NCI-H2196 (cell line): Measurements from ENCODE around the gene ULBP1.
"Not testable (repeated sequence)": the region's sequence is repeated elsewhere in the genome, so short reads cannot be mapped to it uniquely, and the experiment has no call there.

Experiments used
- DNase-seq: peaks from one replicate; lab custom pipeline; 2025; ENCODE audit not compliant: unreplicated experiment; lab: John Stamatoyannopoulos, UW

ULBP1 gene

DNA sequence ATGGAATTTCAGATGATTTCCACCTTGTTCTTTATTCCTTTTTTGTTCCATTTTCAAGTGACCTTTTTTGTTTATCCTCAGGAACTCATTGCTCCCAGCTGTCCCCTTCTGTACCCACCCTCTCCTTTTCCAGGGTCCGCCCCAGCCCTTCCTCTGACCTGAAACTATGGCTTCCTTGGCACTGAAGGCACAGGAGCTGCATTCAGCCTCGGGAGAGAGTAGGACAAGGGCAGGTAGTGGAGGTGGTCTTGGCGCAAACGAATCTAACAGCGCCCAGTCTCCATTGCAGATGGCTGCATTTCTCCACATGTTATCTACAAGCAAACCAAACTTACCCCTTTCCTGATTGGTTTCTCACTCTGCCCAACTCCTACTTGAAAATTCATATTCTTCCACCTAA, 30.7 kb upstream of the ULBP1 start:
- DNase-seq, result no peak

DNA sequence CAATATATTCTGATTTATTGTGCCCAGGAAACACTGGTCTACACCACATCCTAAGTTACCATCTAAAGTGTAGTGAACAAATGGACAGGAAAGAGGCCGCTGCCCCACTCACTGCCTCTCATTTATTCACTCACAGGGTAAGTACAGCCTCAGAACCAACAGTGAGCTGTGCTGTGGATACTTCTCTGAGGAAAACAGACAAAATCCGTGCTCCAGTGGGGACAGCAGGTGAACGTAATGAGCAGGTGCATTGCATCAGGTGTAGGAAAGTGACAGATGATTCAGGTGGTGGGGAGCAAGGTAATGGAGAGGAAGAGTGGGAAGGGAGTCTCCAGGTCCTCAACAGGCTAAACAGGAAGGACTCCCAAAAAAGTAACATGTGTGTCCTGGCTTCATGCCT, 30.3 kb upstream of the ULBP1 start:
- DNase-seq, result no peak

DNA sequence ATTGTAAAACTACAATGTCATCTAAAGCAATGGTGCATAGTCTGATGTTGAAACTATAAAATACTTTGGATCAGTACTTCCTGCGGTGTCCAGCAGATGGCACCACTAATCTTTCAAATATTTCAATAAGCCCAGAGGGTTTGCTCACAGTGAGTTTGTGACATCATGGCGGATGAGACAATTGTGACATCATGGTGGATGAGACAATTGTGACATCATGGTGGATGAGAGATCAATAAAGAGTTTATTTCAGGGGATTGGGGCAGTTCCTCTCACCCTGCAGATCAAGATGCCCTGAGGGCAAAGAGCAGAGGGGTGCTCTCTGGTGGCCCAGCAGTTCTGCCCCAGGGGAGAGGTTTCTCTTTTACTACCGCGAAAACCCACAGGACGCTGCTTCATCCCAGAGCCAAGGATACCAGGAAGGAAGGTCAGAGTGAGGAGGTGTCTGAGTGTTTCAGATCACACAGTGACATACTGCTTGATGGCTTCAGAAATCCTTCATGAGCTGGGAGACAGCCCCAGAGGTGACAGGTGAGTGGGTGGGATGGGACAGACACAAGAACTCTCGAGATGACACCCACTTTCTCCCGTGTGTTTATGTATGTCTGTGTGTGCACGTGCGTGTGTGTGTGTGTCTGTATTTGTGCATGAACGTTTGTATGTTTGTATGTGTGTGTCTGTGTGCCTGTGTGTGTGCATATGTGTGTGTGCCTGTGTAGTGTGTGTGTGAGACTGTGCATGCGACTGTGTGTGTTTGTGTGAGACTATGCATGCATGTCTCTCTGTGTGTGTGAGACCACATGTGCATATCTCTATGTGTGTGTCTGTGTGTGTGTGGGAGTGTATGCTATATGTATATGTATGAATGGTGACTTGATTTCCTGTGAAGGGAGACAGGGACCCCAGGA, 29.2 kb upstream of the ULBP1 start:
- peak; percentile 88 for DNase-seq

DNA sequence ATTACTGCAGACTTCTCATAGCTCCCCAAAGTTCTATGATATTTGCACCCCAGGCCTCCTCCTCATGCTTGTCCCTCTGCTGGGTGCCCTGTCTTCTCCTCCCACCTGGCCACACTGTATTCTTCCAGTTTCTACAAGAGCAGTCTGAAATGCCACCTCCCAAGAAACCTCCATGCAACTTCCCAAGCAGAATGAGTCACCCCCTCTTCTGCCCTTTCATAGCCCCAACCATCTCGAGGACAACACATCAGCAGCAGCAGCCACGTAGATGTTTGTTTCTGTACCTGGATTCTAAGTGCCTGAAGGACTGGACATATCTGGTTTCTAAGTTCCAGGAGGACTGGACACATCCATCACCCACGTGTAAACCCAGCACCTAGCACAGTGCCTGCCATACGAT, 28.5 kb upstream of the ULBP1 start:
- DNase-seq, result no peak

DNA sequence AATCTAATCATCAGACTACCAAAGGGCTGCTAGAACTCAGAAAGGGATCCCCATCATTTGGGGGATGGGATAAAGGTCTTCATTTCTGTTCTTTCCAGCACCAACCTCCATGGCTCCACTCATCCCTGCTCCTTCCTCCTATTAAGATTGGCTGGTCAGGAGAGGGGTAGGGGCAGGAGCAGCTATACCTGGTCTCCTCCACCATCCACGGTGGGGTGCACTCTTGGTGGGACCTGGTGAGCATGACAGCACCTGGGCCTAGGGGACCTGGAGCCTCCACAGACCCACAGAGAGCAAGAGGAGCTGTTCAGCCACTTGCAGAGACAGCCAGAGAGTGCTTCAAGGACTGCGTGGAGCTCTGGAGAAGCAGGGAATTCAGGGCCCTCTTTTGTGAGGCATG, 28.1 kb upstream of the ULBP1 start:
- no peak for DNase-seq

DNA sequence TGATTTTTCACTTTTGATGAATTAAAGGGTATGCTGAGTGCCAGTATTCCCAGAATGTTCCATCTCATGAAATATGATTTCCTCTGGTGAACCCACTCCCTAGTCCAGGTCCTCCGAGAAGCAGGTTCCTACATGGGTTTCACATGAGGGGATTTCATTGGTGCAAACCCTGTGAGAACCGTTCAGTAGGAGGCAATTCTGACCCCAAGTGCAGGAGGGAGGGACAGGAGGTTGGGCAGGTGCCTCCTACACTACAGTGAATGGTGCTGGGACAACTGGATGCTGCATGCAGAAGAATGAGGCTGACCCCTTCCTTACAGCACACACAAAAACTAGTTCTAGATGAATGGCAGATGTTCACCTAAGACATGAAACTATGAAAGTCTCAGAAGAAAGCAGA, 27.0 kb upstream of the ULBP1 start:
- DNase-seq, result no peak

DNA sequence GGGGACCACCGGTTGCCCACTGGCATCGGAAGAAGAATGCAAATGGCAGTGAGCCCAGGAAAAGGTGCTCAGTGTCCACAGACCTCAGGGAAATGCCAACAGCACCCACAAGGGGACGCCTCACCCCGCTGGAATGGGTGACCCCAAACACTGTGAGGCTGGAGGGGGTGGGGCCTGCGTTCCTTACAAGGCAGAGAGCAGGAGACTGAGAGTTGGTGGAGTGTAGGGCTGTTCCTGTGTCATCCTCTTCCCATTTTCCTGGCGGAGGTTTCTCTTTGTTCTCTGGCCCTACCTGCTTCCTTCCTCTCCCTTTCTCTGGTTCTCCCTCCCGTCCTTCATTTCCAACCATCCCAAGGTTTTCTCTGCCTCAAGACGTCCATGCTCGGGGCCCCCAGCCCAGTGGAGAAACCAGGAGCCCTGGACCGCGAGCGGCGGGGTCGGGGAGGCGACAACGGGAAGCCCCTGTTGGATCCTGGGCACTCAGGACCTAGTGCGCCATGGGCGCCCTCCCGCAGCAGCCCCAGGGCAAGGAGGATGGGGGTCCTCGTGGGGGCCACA, 25.7 kb upstream of the ULBP1 start:
- DNase-seq, result not testable (repeated sequence)

DNA sequence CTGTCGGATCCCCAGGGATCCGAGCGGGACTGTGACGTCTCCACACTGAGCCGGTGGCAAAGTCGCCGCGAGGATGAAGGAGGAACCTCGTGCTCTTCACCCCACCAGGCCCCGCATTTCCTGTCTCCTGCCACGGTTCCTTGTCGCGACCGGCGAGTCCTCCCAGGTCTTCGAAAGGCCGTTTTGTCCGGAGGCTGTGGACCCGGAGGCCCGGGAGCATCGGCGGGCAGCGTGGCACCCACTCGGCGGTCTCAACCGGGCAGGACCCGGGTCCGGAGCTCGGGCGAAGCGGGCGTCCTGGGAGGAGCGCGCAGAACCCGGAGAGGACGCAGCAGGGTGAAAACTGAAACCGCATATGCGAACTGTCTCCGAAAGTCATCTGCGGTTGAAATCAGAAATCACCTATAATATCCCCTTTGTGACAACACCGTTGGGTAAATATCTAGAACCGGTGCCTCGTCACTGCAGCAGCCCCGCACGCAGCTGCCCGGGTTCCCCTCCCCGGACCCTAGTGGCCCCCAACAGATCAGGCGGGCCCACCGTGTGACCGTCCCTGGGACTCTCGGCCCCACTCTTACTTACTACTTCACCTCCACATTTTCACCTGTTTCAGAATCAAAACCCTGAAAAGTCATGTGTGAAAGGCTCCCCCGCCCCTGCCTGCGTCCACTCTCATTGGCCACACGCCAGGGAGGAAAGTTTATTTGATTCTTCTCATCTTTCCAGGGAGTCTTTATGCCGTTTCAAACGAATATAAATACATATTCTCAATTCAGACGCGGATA, 25.0 kb upstream of the ULBP1 start:
- no peak for DNase-seq

DNA sequence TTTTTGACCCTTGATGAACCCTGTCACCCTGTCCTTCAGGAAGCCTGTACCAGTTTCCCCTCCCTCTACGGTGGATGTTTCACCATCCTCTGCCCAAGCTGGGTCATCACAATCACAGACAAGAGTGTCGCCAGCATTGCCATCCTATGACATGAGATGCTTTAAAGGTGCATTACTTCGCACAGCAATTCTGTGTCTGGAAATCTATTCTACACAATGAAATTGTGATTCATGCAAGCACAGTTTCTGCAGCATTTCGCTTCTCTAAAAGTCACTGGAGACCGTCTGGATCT, 24.4 kb upstream of the ULBP1 start:
- DNase-seq, result no peak

DNA sequence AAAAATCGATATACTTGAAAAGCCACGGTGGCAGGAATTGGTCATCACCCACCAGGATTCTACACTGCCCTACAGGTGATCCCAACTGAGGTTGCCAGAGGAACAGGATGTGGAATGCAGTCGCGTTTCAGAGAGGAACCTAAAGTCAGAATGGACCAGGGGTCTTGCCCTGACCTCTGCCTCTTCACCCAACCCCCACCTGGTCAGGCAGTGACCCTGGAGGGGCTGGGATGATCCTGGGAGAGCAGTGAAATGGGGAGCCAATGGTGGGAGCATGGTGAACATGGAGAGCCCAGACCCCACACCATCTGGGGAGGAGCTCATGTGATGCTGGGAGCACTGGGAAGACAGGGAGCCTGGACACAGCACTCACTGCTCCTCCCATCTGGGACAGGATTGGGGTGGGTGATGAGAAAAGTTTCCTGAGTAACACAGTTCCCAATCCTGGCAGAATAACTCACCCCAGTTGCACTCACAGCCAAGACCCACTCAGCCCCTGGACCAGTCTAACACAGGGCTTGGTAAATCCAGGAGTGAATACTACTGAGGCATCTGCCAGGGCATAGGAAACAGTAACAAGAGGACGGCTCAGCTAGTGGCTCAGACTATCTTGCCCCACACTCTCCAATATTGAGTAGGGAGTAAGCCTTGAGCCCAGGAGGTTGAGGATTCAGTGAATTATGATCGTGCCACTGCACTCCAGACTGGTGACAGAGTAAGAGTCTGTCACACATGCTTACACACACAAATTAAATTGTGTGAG, 23.7 kb upstream of the ULBP1 start:
- no peak for DNase-seq

DNA sequence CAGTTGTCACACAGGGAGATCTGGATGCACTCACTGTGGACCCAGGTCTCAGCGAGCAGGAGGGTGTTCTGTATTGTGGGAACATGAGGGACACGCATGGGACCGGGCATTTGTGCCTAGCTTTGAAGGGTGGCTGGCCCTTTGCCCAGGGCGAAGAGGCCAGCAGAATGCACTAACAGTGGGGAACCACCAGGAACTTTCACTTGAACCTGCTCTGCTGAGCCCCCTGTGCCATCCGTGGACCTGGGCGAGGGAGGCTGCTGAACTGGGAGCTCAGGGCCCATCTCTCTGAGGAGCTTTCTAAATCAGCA, 23.1 kb upstream of the ULBP1 start:
- DNase-seq, result no peak

DNA sequence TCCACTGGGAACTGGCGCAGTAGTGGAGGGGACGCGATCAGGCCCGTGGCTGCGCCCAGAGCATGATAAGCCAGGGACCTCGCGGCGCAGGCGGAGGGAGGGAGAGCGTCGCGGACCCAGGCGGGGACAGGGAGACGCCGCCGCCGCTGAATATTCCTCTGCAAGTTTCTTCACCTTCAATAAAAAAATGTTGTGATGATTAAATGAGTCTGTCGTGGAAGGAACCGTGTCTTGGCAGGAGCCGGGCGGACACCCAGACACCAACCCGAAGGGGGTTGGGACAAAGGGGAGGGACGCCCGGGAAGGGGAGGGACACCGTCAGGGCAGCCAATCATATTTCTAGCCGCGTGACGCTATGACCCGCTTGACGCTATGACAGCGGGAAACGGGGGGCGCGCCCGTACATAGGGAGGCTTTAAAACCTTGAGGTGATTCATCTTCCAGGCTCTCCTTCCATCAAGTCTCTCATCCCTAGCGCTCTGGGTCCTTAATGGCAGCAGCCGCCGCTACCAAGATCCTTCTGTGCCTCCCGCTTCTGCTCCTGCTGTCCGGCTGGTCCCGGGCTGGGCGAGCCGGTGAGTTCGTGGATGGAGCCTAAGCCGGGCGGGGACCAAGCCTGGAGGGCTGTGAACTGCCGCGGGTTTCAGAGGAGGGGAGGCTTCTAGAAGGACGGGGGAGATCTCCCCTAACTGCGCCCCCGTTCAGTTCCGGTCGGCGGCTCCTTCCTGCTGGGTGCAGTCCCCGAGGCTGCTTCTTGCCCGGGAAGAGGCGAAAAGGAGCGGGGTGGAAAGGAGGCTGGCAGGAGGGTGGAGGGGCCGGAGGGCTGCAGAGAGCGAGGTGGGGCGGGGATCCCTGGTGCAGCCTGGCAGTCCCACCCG, 21.9 kb upstream of the ULBP1 start, which contains the start of gene ULBP2:
ULBP2 (plus strand) TSS at position 432 of the 878 bp plus-strand sequence; CDS start at position 491, 59 bp downstream.
- DNase-seq, result peak; percentile 70

DNA sequence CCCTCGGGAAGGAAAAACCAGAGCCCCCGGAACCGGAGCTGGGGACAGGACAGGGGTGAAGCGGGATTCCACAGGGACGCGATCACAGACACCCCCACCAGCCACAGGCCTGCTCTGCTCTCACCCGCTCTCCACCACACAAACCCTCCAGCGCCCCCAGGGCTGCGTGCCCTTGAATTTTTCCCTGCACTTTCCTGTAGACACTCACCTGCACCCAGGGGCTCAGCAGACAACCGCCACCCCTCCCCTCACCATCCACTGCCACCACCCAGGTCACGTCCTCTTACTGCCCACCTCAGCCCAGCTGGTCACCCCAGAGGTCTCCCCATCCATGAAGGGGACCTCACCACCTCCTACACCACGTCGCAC, 21.3 kb upstream of the ULBP1 start:
- DNase-seq, result no peak

DNA sequence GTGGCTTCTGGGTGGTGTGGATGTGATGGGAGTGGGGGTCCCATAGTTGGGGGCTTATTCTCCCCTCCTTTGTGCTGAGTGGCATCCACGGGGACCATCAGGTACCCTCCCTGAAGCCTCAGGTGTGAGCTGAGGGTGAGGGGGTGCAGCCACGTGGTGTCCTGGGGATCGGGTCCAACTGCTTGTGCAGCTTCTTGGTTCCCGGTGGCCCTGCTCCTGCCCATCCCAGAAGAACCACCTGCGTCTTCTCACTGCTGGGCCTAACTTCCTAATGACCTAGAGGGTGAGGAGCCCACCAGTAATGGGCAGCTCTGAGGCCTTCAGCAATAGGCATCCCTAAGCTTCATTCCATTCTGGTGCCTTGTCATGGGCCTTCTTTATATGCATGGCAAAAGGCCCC, 20.4 kb upstream of the ULBP1 start:
- not testable (repeated sequence) for DNase-seq

DNA sequence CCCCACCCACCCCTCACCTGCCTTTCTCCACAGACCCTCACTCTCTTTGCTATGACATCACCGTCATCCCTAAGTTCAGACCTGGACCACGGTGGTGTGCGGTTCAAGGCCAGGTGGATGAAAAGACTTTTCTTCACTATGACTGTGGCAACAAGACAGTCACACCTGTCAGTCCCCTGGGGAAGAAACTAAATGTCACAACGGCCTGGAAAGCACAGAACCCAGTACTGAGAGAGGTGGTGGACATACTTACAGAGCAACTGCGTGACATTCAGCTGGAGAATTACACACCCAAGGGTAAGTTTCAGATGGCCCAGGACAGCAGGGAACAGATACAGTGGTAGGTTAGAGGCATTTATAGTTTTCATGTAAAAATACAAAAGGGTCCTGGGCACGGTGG, 18.5 kb upstream of the ULBP1 start:
- DNase-seq, result not testable (repeated sequence)

DNA sequence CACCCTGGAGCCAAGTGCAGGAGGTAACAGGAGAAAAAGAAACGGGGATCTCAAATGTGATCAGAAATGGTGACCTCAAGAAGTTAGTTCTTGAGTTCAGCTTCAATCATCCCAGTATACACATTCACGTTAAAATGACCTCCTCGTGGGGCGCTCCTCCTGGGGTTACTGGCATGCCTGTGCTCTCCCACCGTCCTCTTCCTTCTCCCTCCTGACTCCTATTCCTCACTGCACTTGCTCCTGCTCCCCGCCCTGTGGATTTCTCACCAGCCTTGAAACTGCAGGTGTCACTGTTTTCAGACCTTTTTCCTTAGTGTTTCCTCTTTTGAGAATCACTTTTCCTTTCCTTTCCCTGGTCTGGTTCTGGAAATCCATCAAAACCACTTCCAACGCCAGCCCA, 17.1 kb upstream of the ULBP1 start:
- DNase-seq, result not testable (repeated sequence)

DNA sequence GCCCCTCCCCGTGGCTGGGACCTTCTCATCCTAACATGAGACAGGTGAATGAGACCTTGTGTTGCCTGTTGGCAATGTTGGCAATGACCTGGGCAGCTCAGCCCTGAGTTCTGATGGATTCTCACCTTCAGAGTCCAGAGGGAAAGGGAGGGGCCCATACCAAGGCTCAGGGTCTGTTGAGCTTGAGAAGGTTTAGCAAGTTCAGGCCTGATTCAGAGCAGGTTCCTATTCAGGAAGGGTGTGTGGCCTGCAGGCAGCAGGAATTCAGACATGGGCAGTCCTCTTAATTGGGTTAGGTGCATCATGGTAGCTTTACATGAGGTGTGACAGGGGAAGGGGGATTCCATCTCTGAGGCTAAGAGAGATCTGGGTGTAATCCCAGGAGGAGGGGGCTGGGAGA, 16.2 kb upstream of the ULBP1 start:
- DNase-seq, result not testable (repeated sequence)

DNA sequence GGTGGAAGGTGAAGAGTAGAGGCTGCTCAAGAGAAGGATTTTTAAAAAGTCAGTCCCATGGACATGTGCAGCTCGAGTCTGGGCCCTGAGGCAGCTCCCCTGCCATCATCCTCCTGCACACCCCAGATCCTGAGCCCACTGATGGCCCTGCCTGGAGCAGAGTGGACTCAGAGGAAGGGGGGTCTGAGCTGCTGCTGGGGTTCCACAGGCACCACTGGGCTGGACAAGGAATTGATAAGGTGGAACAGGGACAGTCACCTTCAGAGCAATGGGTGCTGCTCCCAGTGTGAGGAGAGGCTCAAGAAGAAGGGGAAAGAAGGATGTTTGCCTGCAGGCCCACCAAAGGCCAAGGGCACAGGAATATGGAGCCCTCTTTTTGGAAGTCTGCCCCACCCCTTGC, 15.7 kb upstream of the ULBP1 start:
- no peak for DNase-seq

DNA sequence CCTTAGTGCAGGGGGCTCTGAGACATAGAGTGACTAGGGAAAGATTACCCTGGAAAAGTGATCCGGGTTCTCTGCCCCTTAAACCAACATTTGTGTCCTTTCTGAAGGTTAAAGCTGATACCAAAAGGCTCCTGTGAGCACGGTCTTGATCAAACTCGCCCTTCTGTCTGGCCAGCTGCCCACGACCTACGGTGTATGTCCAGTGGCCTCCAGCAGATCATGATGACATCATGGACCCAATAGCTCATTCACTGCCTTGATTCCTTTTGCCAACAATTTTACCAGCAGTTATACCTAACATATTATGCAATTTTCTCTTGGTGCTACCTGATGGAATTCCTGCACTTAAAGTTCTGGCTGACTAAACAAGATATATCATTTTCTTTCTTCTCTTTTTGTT, 15.1 kb upstream of the ULBP1 start:
- no peak for DNase-seq

DNA sequence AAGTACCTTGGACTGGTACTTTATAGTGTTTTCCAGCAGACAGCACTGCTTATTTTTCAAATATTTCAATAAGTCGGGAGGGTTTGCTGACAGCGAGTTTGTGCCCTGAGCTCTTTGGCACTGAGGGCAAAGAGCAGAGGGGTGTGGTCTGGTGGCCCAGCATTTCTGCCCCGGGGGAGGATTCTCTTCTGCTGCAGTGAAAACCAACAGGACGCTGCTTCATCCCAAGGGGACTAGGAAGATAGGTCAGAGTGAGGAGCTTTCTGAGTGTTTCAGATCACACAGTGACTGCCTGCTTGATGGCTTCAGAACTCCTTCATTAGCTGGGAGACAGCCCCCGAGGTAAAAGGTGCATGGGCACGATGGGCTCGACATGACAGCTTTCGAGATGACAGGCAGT, 13.3 kb upstream of the ULBP1 start:
- no peak for DNase-seq

DNA sequence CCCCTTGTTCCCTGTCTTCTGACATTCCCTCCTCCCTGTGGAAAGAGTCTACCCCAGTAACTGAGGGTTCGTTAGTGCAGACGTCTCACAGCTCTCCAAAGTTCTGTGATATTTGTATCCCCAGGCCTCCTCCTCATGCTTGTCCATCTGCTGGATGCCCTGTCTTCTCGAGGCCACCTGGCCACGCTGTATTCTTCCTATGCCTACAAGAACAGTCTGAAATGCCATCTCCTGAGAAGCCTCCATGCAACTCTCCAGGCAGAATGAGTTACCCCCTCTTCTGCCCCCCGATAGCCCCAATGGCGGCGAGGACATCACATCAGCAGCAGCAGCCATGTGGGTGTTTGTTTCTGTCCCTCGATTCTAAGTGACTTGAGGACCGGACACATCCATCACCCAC, 12.6 kb upstream of the ULBP1 start:
- DNase-seq, result no peak
